ENCODE data around the gene DLG2.

DNA sequence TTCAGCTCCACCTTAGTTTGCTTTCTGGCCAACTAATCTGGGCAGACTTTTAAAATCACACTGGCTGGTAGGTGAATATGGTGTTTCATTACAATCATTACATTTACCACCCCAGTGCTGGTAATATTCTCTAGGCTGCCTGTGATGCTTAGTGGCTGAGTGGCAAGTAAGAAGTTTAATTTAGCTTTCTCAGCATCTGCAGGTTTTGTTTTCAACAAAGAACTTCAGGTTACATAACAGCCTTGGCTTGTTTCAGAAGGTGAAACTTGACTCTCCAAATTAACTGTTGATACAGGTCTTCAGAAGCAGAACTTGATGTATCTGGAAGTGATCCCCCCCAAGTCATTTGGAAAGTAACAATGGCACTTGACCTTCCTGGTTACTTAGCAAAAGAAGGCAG is 1917.7 kb downstream of the DLG2 start:
- TF ChIP-seq, protein P1, sequence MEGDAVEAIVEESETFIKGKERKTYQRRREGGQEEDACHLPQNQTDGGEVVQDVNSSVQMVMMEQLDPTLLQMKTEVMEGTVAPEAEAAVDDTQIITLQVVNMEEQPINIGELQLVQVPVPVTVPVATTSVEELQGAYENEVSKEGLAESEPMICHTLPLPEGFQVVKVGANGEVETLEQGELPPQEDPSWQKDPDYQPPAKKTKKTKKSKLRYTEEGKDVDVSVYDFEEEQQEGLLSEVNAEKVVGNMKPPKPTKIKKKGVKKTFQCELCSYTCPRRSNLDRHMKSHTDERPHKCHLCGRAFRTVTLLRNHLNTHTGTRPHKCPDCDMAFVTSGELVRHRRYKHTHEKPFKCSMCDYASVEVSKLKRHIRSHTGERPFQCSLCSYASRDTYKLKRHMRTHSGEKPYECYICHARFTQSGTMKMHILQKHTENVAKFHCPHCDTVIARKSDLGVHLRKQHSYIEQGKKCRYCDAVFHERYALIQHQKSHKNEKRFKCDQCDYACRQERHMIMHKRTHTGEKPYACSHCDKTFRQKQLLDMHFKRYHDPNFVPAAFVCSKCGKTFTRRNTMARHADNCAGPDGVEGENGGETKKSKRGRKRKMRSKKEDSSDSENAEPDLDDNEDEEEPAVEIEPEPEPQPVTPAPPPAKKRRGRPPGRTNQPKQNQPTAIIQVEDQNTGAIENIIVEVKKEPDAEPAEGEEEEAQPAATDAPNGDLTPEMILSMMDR (IDR thresholded peaks at IDR 0.05; ENCODE audit: insufficient read depth, low read length), result no peak
- TF ChIP-seq GABPA (IDR thresholded peaks at IDR 0.05; ENCODE audit: low read depth) (no peak), POLR2AphosphoS5 (IDR thresholded peaks at IDR 0.05; ENCODE audit: low read depth) (no peak)
